HL-60 (cell line): ENCODE data around the gene CAPRIN2.

ENCODE experiments used
- DNase-seq, 2 experiments: peaks; one replicate each; pipeline ENCODE4 v3.0.0-alpha.2; 2010 to 2020; ENCODE audit warnings: low read depth in 1 of 2, low spot score in 1 of 2
- H3K27ac ChIP-seq: fragments of 250-450 bp; sonication (Bioruptor Pico); replicated peaks from 2 replicates; pipeline ENCODE4 v1.5.1; 2020; ENCODE audit warnings: mild to moderate bottlenecking, moderate library complexity
- H3K27me3 ChIP-seq: fragments of 250-450 bp; sonication (Bioruptor Pico); 2 replicates; pipeline ENCODE4 v1.5.1; 2021; ENCODE audit warnings: mild to moderate bottlenecking, moderate library complexity; ENCODE audit not compliant: insufficient read depth, poor library complexity, severe bottlenecking
- H3K4me3 ChIP-seq: replicated peaks from 2 replicates; pipeline ENCODE4 v1.5.1; 2011; ENCODE audit warnings: mild to moderate bottlenecking, control low read depth, low read length; ENCODE audit not compliant: insufficient read depth
- CTCF ChIP-seq: IDR thresholded peaks from one replicate; pipeline ENCODE4 v1.5.1; 2011; ENCODE audit warnings: low read length, control low read depth, inconsistent platforms; ENCODE audit not compliant: insufficient read depth
- GABPA ChIP-seq: IDR thresholded peaks from 2 replicates; pipeline ENCODE4 v1.6.1; 2012; ENCODE audit warnings: low read depth
- POLR2AphosphoS5 ChIP-seq: IDR thresholded peaks from 2 replicates; pipeline ENCODE4 v1.6.1; 2012; ENCODE audit warnings: low read depth
- REST ChIP-seq: IDR thresholded peaks from 2 replicates; pipeline ENCODE4 v1.6.1; 2012; ENCODE audit warnings: low read depth; ENCODE audit not compliant: insufficient replicate concordance
- SPI1 ChIP-seq: IDR thresholded peaks from 2 replicates; pipeline ENCODE4 v1.6.1; 2012; ENCODE audit warnings: low read depth, mild to moderate bottlenecking, borderline replicate concordance

CAPRIN2 gene

DNA sequence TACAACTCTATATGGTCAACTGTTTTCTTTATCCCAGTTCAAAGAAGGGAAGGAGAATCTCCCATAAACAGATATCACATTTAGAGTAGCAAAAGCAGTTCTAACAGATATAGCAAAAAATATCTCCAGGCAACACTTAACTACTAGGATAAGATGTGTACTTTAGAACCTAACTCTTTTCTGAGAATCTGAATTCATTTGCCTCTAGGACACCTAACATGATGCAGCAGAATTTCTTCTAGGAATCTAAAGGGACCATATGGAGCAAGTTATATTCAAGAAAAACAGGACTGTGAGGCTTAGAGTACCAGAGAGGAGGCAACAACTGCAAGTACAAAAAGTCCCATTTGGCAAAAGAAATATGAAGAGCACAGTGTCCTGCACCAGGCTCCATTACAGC, 24.4 kb upstream of the CAPRIN2 start:
- TF ChIP-seq POLR2AphosphoS5, result no peak
- TF ChIP-seq CTCF, result no peak
- H3K27ac ChIP-seq, result no peak overlapping the region
- no peaks in the 10 kb centered on the region for H3K27me3 ChIP-seq
- H3K4me3 ChIP-seq, result no peak overlapping the region
- DNase-seq, result no peak

GRCh38 chr12:30774599-30774998, 19.8 kb upstream of the CAPRIN2 start:
- Histone ChIP-seq H3K4me3 (no peak overlapping the region), H3K27ac (no peak overlapping the region), H3K27me3 (no peaks in the 10 kb centered on the region)
- no peak for DNase-seq
- TF ChIP-seq GABPA, result no peak
- TF ChIP-seq POLR2AphosphoS5, result no peak
- TF ChIP-seq SPI1, result no peak
- TF ChIP-seq CTCF, result no peak
- TF ChIP-seq REST, result no peak

- H3K27me3 ChIP-seq, result no peaks in the 10 kb centered on the region
- H3K4me3 ChIP-seq, result no peak overlapping the region
- DNase-seq, result no peak
- TF ChIP-seq SPI1 (no peak), POLR2AphosphoS5 (no peak), CTCF (no peak), REST (no peak), GABPA (no peak)
- no peak overlapping the region for H3K27ac ChIP-seq
These were observed 15.1 kb upstream of the CAPRIN2 start for GRCh38 chr12:30769802-30770201.

DNA sequence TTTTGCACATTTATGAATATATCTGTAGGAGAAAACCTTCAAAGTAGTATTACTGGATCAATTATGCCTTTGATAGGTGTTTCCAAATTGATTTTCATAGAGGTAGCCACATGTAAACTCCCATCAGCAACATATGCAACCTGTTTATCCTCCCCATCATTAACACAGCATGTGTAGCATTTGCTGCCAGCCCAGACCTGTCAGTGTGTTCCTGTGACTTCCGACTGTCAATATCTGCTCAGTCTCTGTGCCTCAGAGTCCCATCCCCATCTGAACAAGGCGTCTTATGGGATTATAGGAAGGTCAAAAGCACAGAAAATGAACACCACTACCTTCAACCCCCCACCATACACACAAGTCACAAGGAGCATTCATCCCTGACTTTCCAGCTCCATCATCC, 9.5 kb upstream of the CAPRIN2 start:
- TF ChIP-seq GABPA (no peak), CTCF (no peak), REST (no peak), SPI1 (no peak), POLR2AphosphoS5 (no peak)
- no peak overlapping the region for H3K4me3 ChIP-seq
- no peak overlapping the region for H3K27ac ChIP-seq
- no peaks in the 10 kb centered on the region for H3K27me3 ChIP-seq
- DNase-seq, result no peak
